Measurements from ENCODE around the gene LILRB4. TPM values are rescaled to one million over a fixed set of nuclear protein-coding genes. Genes with fewer than 3 reads are reported as not detected.
"Not testable (repeated sequence)": the region's sequence is repeated elsewhere in the genome, so short reads cannot be mapped to it uniquely, and the experiment has no call there.

The LILRB4 gene
- total RNA-seq, 8 experiments from 2014 or later, result 0.18 to 0.87 (median 0.38) TPM; not detected in 3

GRCh38 chr19:54631489-54632337 lies 31.1 kb upstream of the LILRB4 start:
- in situ Hi-C loops (cut with MboI; ENCODE audit: low pct_unique_long_range_greater_than_20kb in 2 of 9, low sequenced_read_pairs in 9 of 9, unreplicated experiment in 9 of 9); H3K4me3 ChIP-seq; H3K27ac ChIP-seq; ATAC-seq (replicated peaks in 6 of 8); H3K4me1 ChIP-seq (replicated peaks in 1 of 2): not testable (repeated sequence)
- WGBS, 10 experiments, result 0 to 60% (median 12%) methylated on average over 1 to 2 of the region's 23 CpGs; no CpG with 5 or more reads in 4 of the 10 experiments

- 7 to 40% methylated on average over 3 to 4 of the region's 16 CpGs; no CpG with 5 or more reads in 8 of the 10 experiments for WGBS, 10 experiments
- H3K4me3 ChIP-seq; in situ Hi-C loops (cut with MboI; ENCODE audit: low pct_unique_long_range_greater_than_20kb in 2 of 9, low sequenced_read_pairs in 9 of 9, unreplicated experiment in 9 of 9): not testable (repeated sequence)
Measured at GRCh38 chr19:54632517-54632916, 30.3 kb upstream of the LILRB4 start.

GRCh38 chr19:54633401-54633800 lies 29.4 kb upstream of the LILRB4 start:
- in situ Hi-C loops (cut with MboI; ENCODE audit: low pct_unique_long_range_greater_than_20kb in 2 of 9, low sequenced_read_pairs in 9 of 9, unreplicated experiment in 9 of 9), result no loop called here
- no CpG with 5 or more reads among the region's 7 CpGs for WGBS, 10 experiments
- no peak for ATAC-seq (replicated peaks in 6 of 8)

More at GRCh38 chr19:54632517-54632916, 30.3 kb upstream of the LILRB4 start:
- H3K4me1 ChIP-seq (replicated peaks in 1 of 2); H3K27ac ChIP-seq; ATAC-seq (replicated peaks in 6 of 8): not testable (repeated sequence)

DNA sequence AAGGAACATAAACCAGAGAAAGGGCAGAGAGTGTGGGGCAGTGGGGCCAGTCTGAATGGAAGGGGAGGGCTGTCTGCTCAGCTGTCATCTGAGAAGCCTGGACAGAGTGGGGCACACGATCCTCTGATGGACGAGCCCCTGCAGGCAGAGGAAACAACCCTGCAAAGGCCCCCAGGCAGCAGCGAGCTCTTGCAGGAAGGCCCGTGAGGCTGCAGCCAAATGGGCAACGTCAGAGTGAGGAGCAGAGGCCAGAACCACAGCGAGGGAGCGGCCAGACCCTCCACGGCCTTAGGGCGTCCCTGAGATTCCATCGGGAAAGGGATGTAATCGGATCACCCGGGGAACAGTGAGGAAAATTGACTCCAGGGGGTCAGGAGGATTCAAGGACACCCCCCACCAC lies 26.7 kb upstream of the LILRB4 start:
- H3K4me3 ChIP-seq; ATAC-seq (replicated peaks in 6 of 8); in situ Hi-C loops (cut with MboI; ENCODE audit: low pct_unique_long_range_greater_than_20kb in 2 of 9, low sequenced_read_pairs in 9 of 9, unreplicated experiment in 9 of 9); H3K27ac ChIP-seq; H3K4me1 ChIP-seq (replicated peaks in 1 of 2): not testable (repeated sequence)
- no CpG with 5 or more reads among the region's 12 CpGs for WGBS, 10 experiments

More at GRCh38 chr19:54633401-54633800, 29.4 kb upstream of the LILRB4 start:
- H3K4me1 ChIP-seq (replicated peaks in 1 of 2), result no peaks in the 10 kb centered on the region
- H3K27ac ChIP-seq, result no peak overlapping the region
- H3K4me3 ChIP-seq, result no peak overlapping the region

GRCh38 chr19:54638683-54639082 lies 24.1 kb upstream of the LILRB4 start:
- Histone ChIP-seq H3K4me1 (replicated peaks in 1 of 2) (no peaks in the 10 kb centered on the region), H3K4me3 (no peak overlapping the region), H3K27ac (no peak overlapping the region)
- ATAC-seq (replicated peaks in 6 of 8), result no peak
- in situ Hi-C loops (cut with MboI; ENCODE audit: low pct_unique_long_range_greater_than_20kb in 2 of 9, low sequenced_read_pairs in 9 of 9, unreplicated experiment in 9 of 9), result no loop called here
- 0 to 88% (median 69%) methylated on average over 3 to 17 of the region's 18 CpGs for WGBS, 10 experiments

- WGBS, 10 experiments, result no CpG with 5 or more reads among the region's 5 CpGs
- ATAC-seq (replicated peaks in 6 of 8); H3K4me1 ChIP-seq (replicated peaks in 1 of 2); H3K27ac ChIP-seq; in situ Hi-C loops (cut with MboI; ENCODE audit: low pct_unique_long_range_greater_than_20kb in 2 of 9, low sequenced_read_pairs in 9 of 9, unreplicated experiment in 9 of 9); H3K4me3 ChIP-seq: not testable (repeated sequence)
Measured at GRCh38 chr19:54642953-54643352, 19.8 kb upstream of the LILRB4 start.

- H3K27ac ChIP-seq; H3K4me1 ChIP-seq (replicated peaks in 1 of 2); in situ Hi-C loops (cut with MboI; ENCODE audit: low pct_unique_long_range_greater_than_20kb in 2 of 9, low sequenced_read_pairs in 9 of 9, unreplicated experiment in 9 of 9); ATAC-seq (replicated peaks in 6 of 8); H3K4me3 ChIP-seq: not testable (repeated sequence)
- WGBS, 10 experiments, result 0 to 20% methylated on average over 1 to 2 of the region's 6 CpGs; no CpG with 5 or more reads in 8 of the 10 experiments
Measured at GRCh38 chr19:54643583-54643982, 19.2 kb upstream of the LILRB4 start.

DNA sequence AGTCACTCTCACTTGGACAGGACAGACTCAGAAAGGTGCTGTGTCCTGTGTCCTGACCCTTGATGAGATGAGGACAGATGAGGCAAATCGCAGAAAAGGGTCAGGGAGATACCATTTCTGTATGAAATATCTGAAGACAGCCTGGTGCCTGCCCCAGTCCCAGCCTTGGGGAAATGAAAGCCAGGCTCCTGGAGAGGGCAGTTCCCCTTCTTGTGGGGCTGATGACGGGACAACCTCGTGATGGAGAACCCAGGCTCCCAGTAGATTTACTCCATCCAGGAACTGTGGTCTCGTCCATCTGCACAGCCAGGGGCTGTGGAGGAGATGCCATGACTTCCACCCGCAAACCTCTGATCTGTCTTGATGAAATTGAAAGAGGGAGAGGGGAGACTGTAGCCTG lies 18.7 kb upstream of the LILRB4 start:
- Histone ChIP-seq H3K27ac (no peak overlapping the region), H3K4me1 (replicated peaks in 1 of 2) (no peaks in the 10 kb centered on the region), H3K4me3 (no peak overlapping the region)
- ATAC-seq (replicated peaks in 6 of 8), result no peak
- in situ Hi-C loops (cut with MboI; ENCODE audit: low pct_unique_long_range_greater_than_20kb in 2 of 9, low sequenced_read_pairs in 9 of 9, unreplicated experiment in 9 of 9), result no loop called here
- 0 to 83% (median 21%) methylated on average over 1 to 2 of the region's 5 CpGs; no CpG with 5 or more reads in 6 of the 10 experiments for WGBS, 10 experiments

GRCh38 chr19:54646331-54646841 lies 16.4 kb upstream of the LILRB4 start:
- 33 to 77% (median 56%) methylated on average over 1 to 13 of the region's 19 CpGs; no CpG with 5 or more reads in 3 of the 10 experiments for WGBS, 10 experiments
- no peak overlapping the region for H3K27ac ChIP-seq
- in situ Hi-C loops (cut with MboI; ENCODE audit: low pct_unique_long_range_greater_than_20kb in 2 of 9, low sequenced_read_pairs in 9 of 9, unreplicated experiment in 9 of 9), result no loop called here
- H3K4me1 ChIP-seq (replicated peaks in 1 of 2), result no peaks in the 10 kb centered on the region
- no peak for ATAC-seq (replicated peaks in 6 of 8)
- no peak overlapping the region for H3K4me3 ChIP-seq

DNA sequence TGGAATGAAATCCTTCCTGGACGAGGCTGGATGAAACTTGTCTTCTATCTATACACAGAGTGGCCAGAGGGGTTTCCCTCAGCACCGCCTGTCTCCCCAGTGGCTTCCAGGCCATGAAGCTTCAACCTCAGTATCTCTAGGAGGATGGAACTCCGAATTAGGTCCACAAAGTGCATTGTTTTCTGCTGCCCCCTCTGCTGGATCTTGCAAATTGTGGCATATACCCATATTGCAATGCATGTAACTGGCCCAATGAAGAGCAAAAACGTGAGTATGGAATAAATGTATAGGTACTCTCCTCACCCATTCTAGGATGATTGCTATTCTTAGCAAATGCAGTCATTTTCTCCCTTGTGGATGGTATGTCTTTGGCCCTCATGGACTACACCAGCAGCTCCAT lies 14.7 kb upstream of the LILRB4 start:
- Histone ChIP-seq H3K27ac (no peak overlapping the region), H3K4me3 (no peak overlapping the region), H3K4me1 (replicated peaks in 1 of 2) (no peaks in the 10 kb centered on the region)
- in situ Hi-C loops (cut with MboI; ENCODE audit: low pct_unique_long_range_greater_than_20kb in 2 of 9, low sequenced_read_pairs in 9 of 9, unreplicated experiment in 9 of 9), result no loop called here
- 0 to 83% (median 10%) methylated on average over 1 to 4 of the region's 4 CpGs; no CpG with 5 or more reads in 2 of the 10 experiments for WGBS, 10 experiments
- no peak for ATAC-seq (replicated peaks in 6 of 8)

DNA sequence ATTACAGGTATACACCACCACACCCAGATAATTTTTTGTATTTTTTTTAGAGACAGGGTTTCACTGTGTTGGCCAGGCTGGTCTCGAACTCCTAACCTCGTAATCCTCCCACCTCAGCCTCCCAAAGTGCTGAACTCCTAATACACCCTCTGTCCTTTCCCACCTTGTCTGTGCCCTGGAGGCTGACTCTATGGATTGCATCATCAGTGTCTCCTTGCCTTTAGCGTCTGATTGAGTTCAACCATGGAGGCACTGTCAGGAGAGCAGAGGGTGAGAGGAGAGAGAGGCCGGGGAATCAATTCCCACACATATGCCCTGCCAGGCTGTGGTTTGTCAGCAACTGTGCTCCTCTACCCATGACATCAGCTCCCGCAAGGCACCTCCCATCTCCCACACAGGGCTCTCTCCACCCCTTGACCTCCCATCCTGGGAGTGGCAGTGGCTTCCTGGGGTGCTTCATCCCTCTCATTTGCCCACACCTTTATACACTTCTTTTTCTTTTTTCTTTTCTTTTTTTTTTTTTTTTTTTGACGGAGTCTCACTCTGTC lies 12.6 kb upstream of the LILRB4 start:
- ATAC-seq (replicated peaks in 6 of 8), result no peak
- in situ Hi-C loops (cut with MboI; ENCODE audit: low pct_unique_long_range_greater_than_20kb in 2 of 9, low sequenced_read_pairs in 9 of 9, unreplicated experiment in 9 of 9), result loop anchor here in 1 of 9 experiments (25.0 kb wide), 1 partner anchor 163 kb away; no protein-coding TSS in a partner anchor
- 11 to 91% (median 36%) methylated on average over 1 to 4 of the region's 6 CpGs; no CpG with 5 or more reads in 2 of the 10 experiments for WGBS, 10 experiments

DNA sequence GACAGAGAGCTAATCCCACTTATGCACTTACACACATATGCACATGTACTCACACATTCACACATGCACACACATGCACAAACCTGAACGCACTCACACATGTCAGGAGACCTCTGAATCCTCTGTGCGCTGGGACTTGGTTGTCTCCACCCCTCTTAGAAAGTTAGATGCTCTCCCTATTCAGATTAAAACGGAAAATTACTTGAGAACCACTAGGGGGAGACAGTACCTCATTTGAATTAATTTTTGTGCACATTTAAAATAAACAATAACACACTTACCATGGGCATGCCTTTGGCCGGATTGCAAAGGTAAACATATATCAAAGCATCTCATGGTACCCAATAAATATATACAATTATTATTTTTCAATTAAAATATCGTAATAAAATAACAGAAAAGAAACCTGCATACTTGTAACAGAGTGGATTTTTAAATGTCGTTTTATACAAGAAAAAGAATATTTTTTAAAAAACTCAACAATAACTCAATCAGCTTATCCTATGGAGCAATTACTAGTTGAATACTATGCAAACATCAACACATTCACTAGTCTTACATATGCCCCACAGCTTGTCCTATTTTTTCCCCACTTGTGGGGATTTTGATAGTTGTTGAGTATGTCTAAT lies 9.5 kb upstream of the LILRB4 start:
- no peak overlapping the region for H3K4me3 ChIP-seq
- H3K27ac ChIP-seq, result no peak overlapping the region
- in situ Hi-C loops (cut with MboI; ENCODE audit: low pct_unique_long_range_greater_than_20kb in 2 of 9, low sequenced_read_pairs in 9 of 9, unreplicated experiment in 9 of 9), result loop anchor here in 1 of 9 experiments (25.0 kb wide), 1 partner anchor 166 kb away; no protein-coding TSS in a partner anchor
- H3K4me1 ChIP-seq (replicated peaks in 1 of 2), result no peaks in the 10 kb centered on the region
- 0 to 44% (median 24%) methylated on average over 1 to 6 of the region's 6 CpGs for WGBS, 10 experiments
- ATAC-seq (replicated peaks in 6 of 8), result peak in 2 of 8 experiments; percentile 52 to 55

More for the DNA sequence above, 12.6 kb upstream of the LILRB4 start:
- no peak overlapping the region for H3K4me3 ChIP-seq
- no peaks in the 10 kb centered on the region for H3K4me1 ChIP-seq (replicated peaks in 1 of 2)
- no peak overlapping the region for H3K27ac ChIP-seq

Data from motor neuron (in vitro differentiated cells).